GM20000 (cell line): ENCODE data around the gene NACC2.

Source experiments
- DNase-seq: peaks from one replicate; pipeline ENCODE4 v3.0.0; 2012; ENCODE audit warnings: low spot score
- TF ChIP-seq, protein P1 (sequence below): IDR thresholded peaks from 2 replicates; pipeline ENCODE4 v1.5.1; 2012; ENCODE audit warnings: mild to moderate bottlenecking, control low read depth; ENCODE audit errors: extremely low read depth, missing control alignments

The NACC2 gene

DNA sequence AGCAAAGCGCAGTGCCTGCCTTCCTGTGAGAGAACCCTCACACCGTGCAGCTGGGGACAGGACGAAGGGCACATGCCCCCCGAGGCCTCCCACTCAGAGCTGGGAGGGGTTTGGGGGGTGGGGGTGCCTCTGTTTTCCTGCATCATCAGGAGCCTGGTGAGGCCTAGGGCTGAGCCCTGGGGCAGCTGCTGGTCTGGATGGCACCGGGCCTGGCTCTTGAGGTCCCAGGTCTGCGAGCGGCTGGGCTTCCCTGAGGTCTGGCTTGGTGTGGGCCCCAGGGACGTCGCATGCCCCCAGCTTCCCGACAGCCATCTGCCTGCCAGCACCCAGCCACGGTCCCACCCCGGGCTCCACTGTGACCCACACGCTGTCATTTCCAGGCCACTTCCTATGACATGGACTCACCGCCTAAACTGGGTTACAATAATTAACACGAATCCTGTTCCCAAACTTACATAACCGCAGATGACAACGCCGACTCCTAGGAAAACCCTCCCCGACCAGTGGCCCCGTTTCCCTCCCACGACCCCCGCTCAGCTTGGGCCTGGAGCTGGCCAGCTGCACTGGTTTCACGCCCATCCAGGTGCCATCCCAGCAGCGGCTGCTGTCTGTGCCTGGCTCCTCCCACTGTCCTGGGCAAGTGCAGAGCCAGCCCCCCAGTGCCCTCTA lies 8.7 kb downstream of the NACC2 start:
- DNase-seq = peak; percentile 38
- TF ChIP-seq, protein P1, sequence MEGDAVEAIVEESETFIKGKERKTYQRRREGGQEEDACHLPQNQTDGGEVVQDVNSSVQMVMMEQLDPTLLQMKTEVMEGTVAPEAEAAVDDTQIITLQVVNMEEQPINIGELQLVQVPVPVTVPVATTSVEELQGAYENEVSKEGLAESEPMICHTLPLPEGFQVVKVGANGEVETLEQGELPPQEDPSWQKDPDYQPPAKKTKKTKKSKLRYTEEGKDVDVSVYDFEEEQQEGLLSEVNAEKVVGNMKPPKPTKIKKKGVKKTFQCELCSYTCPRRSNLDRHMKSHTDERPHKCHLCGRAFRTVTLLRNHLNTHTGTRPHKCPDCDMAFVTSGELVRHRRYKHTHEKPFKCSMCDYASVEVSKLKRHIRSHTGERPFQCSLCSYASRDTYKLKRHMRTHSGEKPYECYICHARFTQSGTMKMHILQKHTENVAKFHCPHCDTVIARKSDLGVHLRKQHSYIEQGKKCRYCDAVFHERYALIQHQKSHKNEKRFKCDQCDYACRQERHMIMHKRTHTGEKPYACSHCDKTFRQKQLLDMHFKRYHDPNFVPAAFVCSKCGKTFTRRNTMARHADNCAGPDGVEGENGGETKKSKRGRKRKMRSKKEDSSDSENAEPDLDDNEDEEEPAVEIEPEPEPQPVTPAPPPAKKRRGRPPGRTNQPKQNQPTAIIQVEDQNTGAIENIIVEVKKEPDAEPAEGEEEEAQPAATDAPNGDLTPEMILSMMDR = no peak

DNA sequence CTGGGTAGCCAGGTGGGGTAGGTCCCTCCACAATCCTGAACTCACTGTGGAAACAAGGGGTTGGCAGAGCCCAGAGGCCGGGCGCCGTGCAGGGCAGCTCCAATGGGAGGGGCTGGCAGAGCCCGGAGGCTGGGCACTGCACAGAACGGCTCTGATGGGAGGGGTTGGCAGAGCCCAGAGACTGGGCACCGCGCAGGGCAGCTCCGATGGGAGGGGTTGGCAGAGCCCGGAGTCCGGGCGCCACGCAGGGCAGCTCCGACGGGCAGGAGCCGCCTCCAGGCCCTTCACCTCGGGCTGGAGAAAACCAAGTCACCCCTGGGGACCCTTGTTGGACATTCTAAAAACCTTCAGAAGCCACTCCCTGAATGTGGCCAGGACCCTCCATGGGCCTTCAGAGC lies 9.3 kb downstream of the NACC2 start:
- DNase-seq = peak; percentile 14
- TF ChIP-seq, protein P1 = no peak

DNA sequence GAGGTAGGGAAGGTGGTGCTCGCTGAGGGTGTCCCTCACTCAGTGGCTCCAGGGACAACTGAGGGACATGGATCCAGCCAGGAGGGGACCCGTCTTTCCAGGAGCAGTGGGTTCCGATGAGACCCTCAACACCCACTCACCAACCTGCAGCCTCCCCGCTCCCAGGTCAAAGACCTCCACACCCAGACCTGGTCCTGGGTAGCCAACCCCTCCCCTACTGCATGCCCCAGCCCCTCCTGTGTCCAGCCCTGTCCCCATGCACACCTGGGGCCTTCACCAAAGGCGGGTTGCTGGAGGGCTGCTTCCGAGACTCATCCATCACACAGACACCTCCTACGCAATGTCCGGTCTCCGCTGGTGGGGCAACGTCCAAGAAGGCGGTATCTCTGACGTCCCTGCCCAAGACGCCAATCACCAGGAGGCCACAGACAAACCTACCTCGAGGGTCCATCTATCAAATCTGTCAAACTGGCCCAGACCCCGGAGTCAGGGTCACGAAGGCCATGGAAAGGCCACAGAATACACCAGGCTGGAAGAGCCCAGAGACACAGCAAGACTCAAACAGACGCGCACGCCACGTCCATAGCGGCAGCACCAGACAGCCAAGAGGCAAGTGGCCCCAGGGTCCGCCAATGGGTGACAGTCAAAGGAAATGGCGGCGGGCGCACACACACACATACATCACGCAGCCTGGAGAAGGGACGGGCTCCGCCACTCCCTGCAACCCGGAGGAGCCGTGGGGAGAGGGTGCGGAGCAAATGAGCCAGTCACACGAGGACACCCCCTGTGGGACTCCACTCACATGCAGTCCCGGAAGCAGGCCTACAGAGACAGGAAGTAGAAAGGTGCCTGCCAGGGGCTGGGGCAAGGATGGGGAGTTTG lies 10.8 kb downstream of the NACC2 start:
- DNase-seq = peak; percentile 24
- TF ChIP-seq, protein P1 = no peak

DNA sequence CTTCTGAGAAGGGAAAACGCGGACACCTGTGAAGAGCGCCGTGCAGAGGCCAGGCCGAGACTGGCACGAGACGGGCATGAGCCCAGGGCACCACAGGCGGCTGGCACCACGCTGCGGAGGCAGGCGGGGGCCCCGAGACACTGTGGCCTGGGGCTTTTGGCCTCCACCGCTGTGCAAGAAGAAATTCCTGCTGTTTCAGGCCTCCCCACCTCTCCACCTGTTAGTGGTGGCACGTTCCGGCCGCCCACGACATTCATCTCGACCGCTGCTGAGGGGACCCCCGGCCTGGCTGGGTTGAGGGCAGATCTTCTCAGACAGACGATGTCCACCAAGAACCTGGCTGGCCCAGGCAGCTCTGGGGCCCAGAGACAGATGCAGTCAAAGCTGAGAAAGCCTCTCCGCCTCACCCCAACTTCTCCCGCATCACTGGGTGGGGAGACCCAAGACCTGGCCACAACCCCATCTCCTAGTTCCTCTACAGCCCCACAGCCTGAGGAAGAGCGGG lies 11.5 kb downstream of the NACC2 start:
- DNase-seq = no peak
- TF ChIP-seq, protein P1 = no peak

DNA sequence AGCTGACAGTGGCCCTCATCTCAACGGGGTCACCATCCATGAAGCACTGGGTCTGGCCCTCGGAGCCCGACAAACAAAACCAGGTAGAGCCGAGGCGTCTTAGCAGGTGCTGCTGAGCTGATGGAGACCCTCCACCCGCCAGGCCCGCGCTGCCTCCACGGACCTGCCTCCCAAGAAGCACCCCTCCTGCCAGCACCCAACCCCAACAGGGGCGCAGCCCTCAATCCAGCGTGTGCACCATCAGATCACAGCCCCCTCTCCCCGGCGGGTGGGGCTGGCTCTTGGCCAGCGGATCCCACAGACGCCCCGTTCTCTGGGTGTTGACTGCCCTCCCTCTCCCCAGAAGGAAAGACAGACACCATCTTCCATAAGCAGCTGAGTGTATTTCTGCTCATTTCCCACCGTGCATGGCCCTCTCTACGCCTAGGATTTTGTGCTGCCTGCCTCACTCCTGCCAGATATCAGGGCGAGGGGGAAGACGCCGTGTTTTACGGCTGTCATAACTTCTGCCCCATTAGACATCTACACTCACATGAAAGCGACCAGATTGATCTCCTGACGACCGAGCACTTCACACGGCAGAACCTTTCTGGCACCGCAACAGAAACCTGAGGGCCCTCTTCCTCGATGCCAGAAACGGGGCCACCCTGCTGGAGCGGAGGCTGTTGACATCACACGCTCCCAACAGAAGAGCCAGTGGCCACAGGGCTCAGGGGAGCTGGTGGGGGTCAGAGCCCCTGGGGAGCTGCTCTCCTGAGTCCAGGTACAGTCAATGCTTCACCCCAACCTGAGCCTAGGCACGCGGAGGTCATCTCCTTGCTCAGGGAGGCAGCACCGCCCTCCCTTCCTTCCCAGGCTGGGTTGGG lies 12.4 kb downstream of the NACC2 start:
- TF ChIP-seq, protein P1 = no peak
- DNase-seq = no peak

DNA sequence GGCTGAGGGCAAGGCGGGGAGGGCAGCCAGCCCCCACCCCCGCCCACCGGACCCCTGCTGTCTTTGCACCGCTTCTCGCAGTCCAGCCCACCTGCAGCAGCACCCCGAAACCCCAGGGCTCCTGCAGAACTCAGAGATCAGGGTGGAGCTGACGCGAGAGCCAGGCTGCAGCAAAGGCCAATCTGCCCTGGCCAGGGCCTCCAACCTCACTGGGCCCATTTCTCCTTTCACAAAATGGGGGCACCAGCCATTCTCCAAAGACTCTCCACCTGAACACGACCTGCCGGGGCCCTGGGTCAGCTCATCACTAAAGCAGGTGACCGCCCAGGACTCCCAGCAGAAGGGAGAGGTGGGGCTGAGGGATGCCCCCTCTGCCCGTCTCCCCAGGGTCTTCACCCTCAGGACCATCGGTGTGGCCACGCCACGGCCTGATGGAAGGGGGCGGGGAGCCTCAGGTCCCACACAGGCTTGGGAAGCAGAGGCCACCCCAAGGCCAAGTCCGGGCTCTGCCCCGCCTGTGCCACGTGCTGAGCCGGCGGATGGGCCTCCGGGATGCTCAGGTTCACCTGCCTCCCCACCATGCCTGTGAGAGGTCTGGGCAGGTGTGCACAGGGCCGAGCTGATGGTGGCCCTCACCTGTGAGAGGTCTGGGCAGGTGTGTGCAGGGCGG lies 13.1 kb downstream of the NACC2 start:
- TF ChIP-seq, protein P1 = no peak
- DNase-seq = no peak
